Measurements from ENCODE around the gene C22orf15. TPM values are rescaled to one million over a fixed set of nuclear protein-coding genes. Genes with fewer than 3 reads are reported as not detected.
A peak's percentile ranks its signal among the peaks of the same experiment; 100 is the strongest.

The C22orf15 gene
- total and polyA plus RNA-seq, 2 donors, result 1.3 to 3.3 TPM

- Histone ChIP-seq H3K4me1 (ENCODE audit: control insufficient read depth in 2 of 2, insufficient read depth in 2 of 2, low read length in 2 of 2) (peaks cover 34 to 68% of the 10 kb centered on the region in 2 donors), H3K36me3 (ENCODE audit: control insufficient read depth in 2 of 2, insufficient read depth in 2 of 2, low read length in 1 of 2) (peaks cover 0 to 3% of the 10 kb centered on the region in 2 donors), H3K27ac (ENCODE audit: low read depth in 1 of 2, low read length in 1 of 2) (no peak overlapping the region), H3K27me3 (ENCODE audit: control insufficient read depth in 2 of 2, insufficient read depth in 1 of 2, low read length in 1 of 2) (no peaks in the 10 kb centered on the region), H3K9me3 (ENCODE audit: control insufficient read depth in 2 of 2, insufficient read depth in 1 of 2, low read length in 1 of 2) (peaks cover 0 to 9% of the 10 kb centered on the region in 2 donors), H3K4me3 (ENCODE audit: low read length in 2 of 2) (no peak overlapping the region)
- DNase-seq (ENCODE audit: low read depth in 6 of 9, low spot score in 9 of 9), result no peak
- WGBS, result 98% methylated on average over 9 of the region's 9 CpGs
Measured at GRCh38 chr22:23764899-23765881, 2.4 kb downstream of the C22orf15 start.

GRCh38 chr22:23767303-23767672 is 4.5 kb downstream of the C22orf15 start:
- WGBS, result 15% methylated on average over 27 of the region's 27 CpGs
- DNase-seq (ENCODE audit: low read depth in 6 of 9, low spot score in 9 of 9), result no peak
- peaks cover 0 to under 1% of the 10 kb centered on the region in 2 donors for H3K27me3 ChIP-seq (ENCODE audit: control insufficient read depth in 2 of 2, insufficient read depth in 1 of 2, low read length in 1 of 2)
- peak overlapping the region; percentile 63 to 72 for H3K4me3 ChIP-seq (ENCODE audit: low read length in 2 of 2)
- no peak overlapping the region for H3K27ac ChIP-seq (ENCODE audit: low read depth in 1 of 2, low read length in 1 of 2)
- peaks cover 0 to 9% of the 10 kb centered on the region in 2 donors for H3K9me3 ChIP-seq (ENCODE audit: control insufficient read depth in 2 of 2, insufficient read depth in 1 of 2, low read length in 1 of 2)
- peaks cover 39 to 83% of the 10 kb centered on the region in 2 donors for H3K4me1 ChIP-seq (ENCODE audit: control insufficient read depth in 2 of 2, insufficient read depth in 2 of 2, low read length in 2 of 2)
- H3K36me3 ChIP-seq (ENCODE audit: control insufficient read depth in 2 of 2, insufficient read depth in 2 of 2, low read length in 1 of 2), result peaks cover 0 to 3% of the 10 kb centered on the region in 2 donors

- Histone ChIP-seq H3K4me3 (ENCODE audit: low read length in 2 of 2) (peak within 1 kb of the TSS; percentile 63 to 72), H3K4me1 (ENCODE audit: control insufficient read depth in 2 of 2, insufficient read depth in 2 of 2, low read length in 2 of 2) (peaks cover 37 to 80% of the 10 kb centered on the region in 2 donors), H3K36me3 (ENCODE audit: control insufficient read depth in 2 of 2, insufficient read depth in 2 of 2, low read length in 1 of 2) (peaks cover 0 to 3% of the 10 kb centered on the region in 2 donors), H3K9me3 (ENCODE audit: control insufficient read depth in 2 of 2, insufficient read depth in 1 of 2, low read length in 1 of 2) (peaks cover 0 to 8% of the 10 kb centered on the region in 2 donors), H3K27ac (ENCODE audit: low read depth in 1 of 2, low read length in 1 of 2) (peak within 1 kb of the TSS; percentile 69 to 71), H3K27me3 (ENCODE audit: control insufficient read depth in 2 of 2, insufficient read depth in 1 of 2, low read length in 1 of 2) (peaks cover 0 to 3% of the 10 kb centered on the region in 2 donors)
- peak in 5 of 9 donors; percentile 68 to 88 (median 79) for DNase-seq (ENCODE audit: low read depth in 6 of 9, low spot score in 9 of 9)
- 1% methylated on average over 63 of the region's 63 CpGs for WGBS
Measured at GRCh38 chr22:23767673-23768548, 5.1 kb downstream of the C22orf15 start, which contains the start of gene CHCHD10. TSS of gene CHCHD10 (minus strand) at chr22:23767972. CDS start at chr22:23767874, 98 bp downstream.

GRCh38 chr22:23769321-23769965 is 6.7 kb downstream of the C22orf15 start:
- Histone ChIP-seq H3K9me3 (ENCODE audit: control insufficient read depth in 2 of 2, insufficient read depth in 1 of 2, low read length in 1 of 2) (peaks cover 0 to 5% of the 10 kb centered on the region in 2 donors), H3K4me1 (ENCODE audit: control insufficient read depth in 2 of 2, insufficient read depth in 2 of 2, low read length in 2 of 2) (peaks cover 27 to 79% of the 10 kb centered on the region in 2 donors), H3K27ac (ENCODE audit: low read depth in 1 of 2, low read length in 1 of 2) (no peak overlapping the region), H3K36me3 (ENCODE audit: control insufficient read depth in 2 of 2, insufficient read depth in 2 of 2, low read length in 1 of 2) (peaks cover 0 to 3% of the 10 kb centered on the region in 2 donors), H3K4me3 (ENCODE audit: low read length in 2 of 2) (no peak overlapping the region), H3K27me3 (ENCODE audit: control insufficient read depth in 2 of 2, insufficient read depth in 1 of 2, low read length in 1 of 2) (peaks cover 0 to 11% of the 10 kb centered on the region in 2 donors)
- 71% methylated on average over 6 of the region's 6 CpGs for WGBS
- no peak for DNase-seq (ENCODE audit: low read depth in 6 of 9, low spot score in 9 of 9)

- H3K36me3 ChIP-seq (ENCODE audit: control insufficient read depth in 2 of 2, insufficient read depth in 2 of 2, low read length in 1 of 2), result no peaks in the 10 kb centered on the region
- 45% methylated on average over 6 of the region's 6 CpGs for WGBS
- peaks cover 0 to 5% of the 10 kb centered on the region in 2 donors for H3K9me3 ChIP-seq (ENCODE audit: control insufficient read depth in 2 of 2, insufficient read depth in 1 of 2, low read length in 1 of 2)
- peak overlapping the region in 1 of 2 donors; percentile 22 for H3K27ac ChIP-seq (ENCODE audit: low read depth in 1 of 2, low read length in 1 of 2)
- peak overlapping the region; percentile 40 to 73 for H3K4me3 ChIP-seq (ENCODE audit: low read length in 2 of 2)
- H3K4me1 ChIP-seq (ENCODE audit: control insufficient read depth in 2 of 2, insufficient read depth in 2 of 2, low read length in 2 of 2), result peaks cover 18 to 70% of the 10 kb centered on the region in 2 donors
- peaks cover 0 to 11% of the 10 kb centered on the region in 2 donors for H3K27me3 ChIP-seq (ENCODE audit: control insufficient read depth in 2 of 2, insufficient read depth in 1 of 2, low read length in 1 of 2)
- no peak for DNase-seq (ENCODE audit: low read depth in 6 of 9, low spot score in 9 of 9)
Measured at GRCh38 chr22:23772315-23772648, 9.5 kb downstream of the C22orf15 start.

GRCh38 chr22:23772649-23773473 is 10.1 kb downstream of the C22orf15 start, which contains the start of gene MMP11:
TSS of gene MMP11 (plus strand) at chr22:23772849. CDS start at chr22:23772871, 22 bp downstream.
- H3K27ac ChIP-seq (ENCODE audit: low read depth in 1 of 2, low read length in 1 of 2), result peak within 1 kb of the TSS; percentile 18 to 25
- peak within 1 kb of the TSS; percentile 44 to 73 for H3K4me3 ChIP-seq (ENCODE audit: low read length in 2 of 2)
- H3K9me3 ChIP-seq (ENCODE audit: control insufficient read depth in 2 of 2, insufficient read depth in 1 of 2, low read length in 1 of 2), result peaks cover 0 to 5% of the 10 kb centered on the region in 2 donors
- peak in 2 of 9 donors; percentile 57 to 73 for DNase-seq (ENCODE audit: low read depth in 6 of 9, low spot score in 9 of 9)
- H3K36me3 ChIP-seq (ENCODE audit: control insufficient read depth in 2 of 2, insufficient read depth in 2 of 2, low read length in 1 of 2), result no peaks in the 10 kb centered on the region
- 5% methylated on average over 79 of the region's 79 CpGs for WGBS
- H3K4me1 ChIP-seq (ENCODE audit: control insufficient read depth in 2 of 2, insufficient read depth in 2 of 2, low read length in 2 of 2), result peaks cover 18 to 72% of the 10 kb centered on the region in 2 donors
- H3K27me3 ChIP-seq (ENCODE audit: control insufficient read depth in 2 of 2, insufficient read depth in 1 of 2, low read length in 1 of 2), result peaks cover 0 to 11% of the 10 kb centered on the region in 2 donors

- no peak overlapping the region for H3K27ac ChIP-seq (ENCODE audit: low read depth in 1 of 2, low read length in 1 of 2)
Measured at GRCh38 chr22:23773483-23774113, 10.8 kb downstream of the C22orf15 start.

More at GRCh38 chr22:23773483-23774113, 10.8 kb downstream of the C22orf15 start:
- Histone ChIP-seq H3K4me3 (ENCODE audit: low read length in 2 of 2) (peak overlapping the region; percentile 44 to 73), H3K36me3 (ENCODE audit: control insufficient read depth in 2 of 2, insufficient read depth in 2 of 2, low read length in 1 of 2) (no peaks in the 10 kb centered on the region), H3K27me3 (ENCODE audit: control insufficient read depth in 2 of 2, insufficient read depth in 1 of 2, low read length in 1 of 2) (peaks cover 0 to 11% of the 10 kb centered on the region in 2 donors), H3K9me3 (ENCODE audit: control insufficient read depth in 2 of 2, insufficient read depth in 1 of 2, low read length in 1 of 2) (peaks cover 0 to 5% of the 10 kb centered on the region in 2 donors), H3K4me1 (ENCODE audit: control insufficient read depth in 2 of 2, insufficient read depth in 2 of 2, low read length in 2 of 2) (peaks cover 13 to 72% of the 10 kb centered on the region in 2 donors)
- WGBS, result 86% methylated on average over 7 of the region's 7 CpGs
- no peak for DNase-seq (ENCODE audit: low read depth in 6 of 9, low spot score in 9 of 9)

All from thymus (tissue), 11 donors.